Activated gamma-delta T cell treated with Interleukin-2 at 50 U/mL for 16 hours (primary cell): ENCODE data around the gene MAN1A1.

Experiments
- DNase-seq: peaks from one replicate; pipeline ENCODE4 v3.0.0-alpha.2; 2020

The MAN1A1 gene

DNA sequence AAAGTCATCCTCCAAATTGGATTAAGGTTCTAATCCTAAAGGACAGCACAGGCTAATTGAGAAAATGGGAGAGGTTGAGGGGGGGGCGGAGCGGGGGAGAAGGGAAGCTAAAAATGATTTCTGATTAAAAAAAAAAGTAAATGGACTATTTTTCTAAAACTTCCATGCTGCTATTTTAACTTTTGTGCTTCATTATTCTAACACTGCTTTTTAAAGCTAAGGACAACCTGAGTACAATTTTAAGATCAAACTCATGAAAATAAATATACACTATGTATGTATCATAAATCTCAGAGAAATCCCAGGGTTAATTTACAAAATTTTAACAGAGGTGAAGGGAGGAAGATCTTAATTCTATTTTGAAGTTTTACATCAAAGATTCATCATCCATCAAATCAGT, 4.4 kb downstream of the MAN1A1 start:
- no peak for DNase-seq

DNA sequence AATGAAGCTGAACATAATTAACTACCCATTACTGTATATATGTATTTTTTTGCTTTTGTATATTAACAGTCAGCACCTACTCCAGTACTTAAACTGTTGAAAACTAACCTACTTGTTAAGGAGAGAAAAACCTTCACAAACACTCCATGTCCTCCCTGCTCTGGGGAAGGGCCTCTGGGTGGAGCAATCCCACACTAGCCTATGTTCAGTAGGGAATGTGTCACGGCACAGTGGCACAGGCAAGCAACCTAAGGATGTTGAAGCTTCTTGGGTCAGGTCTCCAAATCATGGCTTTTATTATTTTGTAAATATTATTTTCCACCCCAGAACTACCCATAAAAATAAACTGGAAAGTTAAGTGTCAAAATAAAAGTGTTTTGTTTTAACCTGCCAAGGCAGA, 5.3 kb downstream of the MAN1A1 start:
- no peak for DNase-seq

DNA sequence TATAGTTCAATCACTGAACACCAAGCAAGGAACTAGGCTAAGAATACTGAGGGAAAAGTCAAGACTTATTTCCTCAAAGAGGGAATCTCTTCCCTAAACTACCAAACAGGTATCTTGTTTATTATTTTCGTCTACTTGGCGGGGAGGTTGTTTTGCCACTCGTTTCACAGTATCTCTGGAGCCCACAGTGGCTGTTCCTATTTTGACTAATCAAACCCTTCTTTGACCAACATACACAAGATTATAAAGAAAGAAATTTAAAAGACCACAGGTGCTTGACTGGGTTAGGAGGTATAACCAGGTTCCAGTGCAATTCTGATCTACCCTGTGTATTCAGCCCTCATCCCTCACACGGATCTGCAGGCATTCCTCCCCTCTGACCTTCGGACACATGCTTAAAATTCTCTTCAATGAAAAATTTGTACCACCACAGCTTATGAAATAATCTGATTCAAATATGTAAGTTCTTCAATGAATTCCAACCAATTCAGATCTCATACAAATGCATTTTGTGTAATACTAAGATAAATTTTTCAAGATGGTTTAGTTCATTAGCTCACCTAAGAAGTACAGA, 5.9 kb downstream of the MAN1A1 start:
- DNase-seq: no peak

DNA sequence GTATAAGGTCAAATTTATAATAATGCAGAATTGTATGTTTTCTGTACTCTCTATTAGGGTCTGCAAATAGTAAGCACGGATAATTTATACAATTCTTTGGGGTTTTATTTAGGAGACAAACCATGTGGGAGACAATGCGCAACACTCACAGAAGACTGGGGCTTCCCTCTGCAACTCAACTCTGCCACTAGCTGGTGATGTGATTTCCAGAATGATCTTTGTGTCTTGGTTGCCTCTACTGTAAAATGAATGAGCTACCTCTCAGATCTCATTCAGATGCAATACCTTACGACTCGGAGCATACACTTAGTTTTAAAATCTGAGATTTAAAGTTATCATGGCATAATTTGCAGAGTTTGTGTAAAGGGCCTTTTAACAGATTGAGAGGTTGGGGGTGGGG, 6.4 kb downstream of the MAN1A1 start:
- no peak for DNase-seq

DNA sequence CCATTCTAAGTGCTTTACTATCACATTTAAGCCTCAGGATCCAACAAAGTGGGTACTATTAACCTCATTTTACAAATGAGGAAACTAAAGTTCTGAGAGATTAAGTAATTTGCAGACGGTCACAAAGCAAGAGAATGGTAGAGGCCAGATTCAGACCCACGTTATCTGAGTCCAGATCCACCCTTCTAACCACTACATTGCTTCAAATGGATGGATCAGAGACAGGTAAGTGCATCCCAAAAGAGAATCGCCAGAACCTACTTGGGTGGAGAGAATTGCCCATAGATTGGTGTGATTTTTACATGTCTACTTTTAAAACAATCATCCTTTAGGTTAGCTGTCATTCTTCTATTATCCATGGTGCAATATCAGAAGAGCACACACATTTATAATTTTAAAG, 7.1 kb downstream of the MAN1A1 start:
- no peak for DNase-seq

DNA sequence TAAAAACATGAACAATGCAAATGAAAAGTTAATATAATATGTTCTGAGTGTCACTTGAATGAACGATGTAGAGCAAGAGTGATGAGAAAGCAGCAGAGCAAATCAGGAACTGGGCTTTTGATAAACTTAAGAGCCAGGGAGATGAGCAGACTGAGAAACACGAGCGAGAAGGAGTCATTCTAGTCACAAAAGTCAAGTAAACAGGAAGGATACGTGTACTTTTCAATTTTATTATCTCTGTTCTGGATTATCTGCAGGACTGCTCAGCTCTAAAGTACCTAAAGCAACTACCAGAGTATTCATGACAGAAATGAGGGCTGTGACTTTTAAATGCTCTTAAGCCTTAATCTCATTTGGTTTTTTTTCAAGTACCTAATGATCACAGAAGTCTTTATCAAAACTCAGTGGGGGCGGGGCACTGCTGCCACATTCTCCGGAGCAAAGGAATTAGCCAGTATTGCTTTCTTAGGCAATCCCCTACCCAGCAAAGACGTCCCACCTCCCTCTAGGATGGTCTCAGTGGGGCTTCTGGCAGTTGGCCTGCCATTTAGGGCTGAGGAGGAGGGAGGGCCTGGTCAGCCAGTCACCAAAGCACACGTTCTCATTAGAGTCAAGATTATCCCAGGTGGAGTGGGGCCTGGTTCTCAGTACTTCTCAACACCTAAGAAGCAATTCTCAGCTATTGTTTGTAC, 8.6 kb downstream of the MAN1A1 start:
- DNase-seq: no peak

DNA sequence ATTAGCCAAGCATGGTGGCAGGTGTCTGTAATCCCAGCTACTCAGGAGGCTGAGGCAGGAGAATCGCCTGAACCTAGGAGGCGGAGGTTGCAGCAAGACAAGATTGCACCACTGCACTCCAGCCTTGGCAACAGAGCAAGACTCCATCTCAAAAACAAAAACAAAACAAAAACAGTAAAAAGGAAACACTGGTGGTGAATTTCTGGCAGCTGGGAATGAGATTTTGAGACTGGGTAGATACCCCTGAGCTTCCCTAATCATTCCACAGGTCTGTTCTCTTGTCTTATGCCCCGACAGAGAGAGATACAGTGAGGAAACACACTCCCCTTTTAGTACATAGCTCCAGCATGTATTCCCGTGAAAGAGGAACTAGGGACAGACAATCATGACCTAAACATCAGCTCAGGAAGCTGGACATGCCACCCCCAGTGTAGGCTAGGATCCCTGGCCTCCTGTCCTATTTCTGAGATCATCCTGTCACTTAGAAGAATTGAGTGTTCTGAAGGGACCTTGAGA, 9.6 kb downstream of the MAN1A1 start:
- DNase-seq: no peak

DNA sequence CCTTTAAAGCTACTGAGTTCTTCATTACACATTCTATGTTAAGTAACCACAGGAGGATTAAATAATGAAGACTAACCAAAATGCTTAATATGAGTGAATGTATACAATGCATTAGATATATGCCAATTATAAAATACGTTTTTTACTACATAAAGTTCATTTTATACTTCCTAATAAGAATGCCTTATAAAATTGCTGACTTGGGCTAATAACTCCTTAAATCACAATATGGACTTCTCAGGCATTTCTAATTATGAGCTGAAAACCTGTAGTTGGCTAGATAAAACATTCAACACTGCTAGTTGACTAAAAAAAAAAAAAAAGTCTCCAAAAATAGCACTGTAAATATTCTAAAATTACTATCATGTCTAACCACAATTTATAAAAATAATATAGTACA, 11.8 kb downstream of the MAN1A1 start:
- no peak for DNase-seq

DNA sequence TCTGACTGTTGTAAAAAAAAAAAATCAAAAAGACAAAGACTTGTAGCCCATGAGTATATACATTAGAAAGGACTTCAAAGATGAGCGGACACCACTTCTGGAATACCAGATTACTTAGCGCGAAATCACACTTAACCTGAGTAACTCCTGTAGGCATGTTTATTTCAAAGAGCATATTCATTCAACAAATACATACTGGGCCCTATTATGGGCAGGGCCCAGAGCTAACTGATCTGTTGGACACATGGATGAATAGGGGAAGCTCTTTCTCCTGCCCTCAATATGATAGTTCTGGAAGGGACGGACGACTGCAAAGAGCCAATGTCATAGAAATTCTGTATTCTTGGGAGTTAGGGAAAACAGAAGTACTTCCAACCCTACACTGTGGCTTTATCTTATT, 12.3 kb downstream of the MAN1A1 start:
- no peak for DNase-seq

DNA sequence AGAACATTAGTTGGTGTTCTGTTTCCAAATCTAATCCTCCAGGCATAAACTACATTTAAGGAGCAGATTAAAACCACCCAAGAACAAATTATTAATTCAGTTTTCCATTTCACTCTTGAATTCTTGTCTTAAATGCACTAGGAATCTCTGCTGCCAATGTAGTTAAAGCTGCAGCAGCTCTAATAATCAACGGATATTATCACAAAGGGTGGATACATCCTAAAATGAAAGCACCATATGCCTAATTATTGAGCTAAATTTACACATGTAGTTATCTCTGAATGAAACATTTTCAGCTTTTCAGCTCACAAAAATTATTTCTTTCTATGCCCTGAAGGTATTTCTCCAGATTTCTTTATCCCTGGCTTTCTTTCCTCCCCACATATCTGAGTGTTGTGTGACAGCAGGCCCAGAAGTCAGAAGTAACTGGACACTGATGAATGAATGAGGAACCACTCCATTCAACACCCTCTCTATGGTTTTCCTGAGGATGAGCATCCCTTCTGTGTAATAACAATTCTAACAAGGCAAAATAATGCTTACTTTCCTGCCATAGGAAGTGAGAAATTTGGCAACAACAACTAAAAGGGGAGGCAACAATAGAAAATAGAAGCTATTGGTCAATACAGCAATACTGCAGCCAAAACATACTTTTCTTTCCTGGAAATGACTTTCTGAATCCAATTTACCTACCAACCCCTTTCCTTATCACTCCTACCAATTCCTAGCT, 14.9 kb downstream of the MAN1A1 start:
- no peak for DNase-seq

DNA sequence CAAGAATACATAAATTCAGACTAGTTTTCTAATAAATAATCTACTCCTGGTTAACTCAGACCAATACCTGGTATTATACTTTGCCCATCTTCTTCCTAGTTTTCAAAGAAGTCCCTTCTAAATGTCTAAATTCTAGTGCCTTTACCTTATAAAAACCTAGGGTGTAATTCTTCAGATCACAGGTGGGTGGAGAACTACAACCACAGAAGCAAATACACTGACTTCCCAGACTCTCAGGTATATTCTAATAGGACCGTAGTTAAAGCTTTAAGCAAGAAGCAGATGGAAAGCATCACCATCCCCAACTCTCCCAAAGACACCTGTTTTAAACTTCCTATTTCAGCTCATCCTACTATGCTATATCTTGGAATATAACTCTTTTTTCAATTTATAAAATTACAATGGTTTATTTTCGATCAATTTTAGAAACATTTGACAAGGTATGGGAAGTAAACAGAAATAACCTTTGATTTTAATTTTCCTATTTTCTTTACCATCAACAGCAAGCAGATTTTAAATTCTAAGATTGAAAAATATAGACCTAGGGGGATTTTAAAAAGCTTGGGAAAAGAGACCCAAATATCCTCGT, 15.8 kb downstream of the MAN1A1 start:
- DNase-seq: no peak

DNA sequence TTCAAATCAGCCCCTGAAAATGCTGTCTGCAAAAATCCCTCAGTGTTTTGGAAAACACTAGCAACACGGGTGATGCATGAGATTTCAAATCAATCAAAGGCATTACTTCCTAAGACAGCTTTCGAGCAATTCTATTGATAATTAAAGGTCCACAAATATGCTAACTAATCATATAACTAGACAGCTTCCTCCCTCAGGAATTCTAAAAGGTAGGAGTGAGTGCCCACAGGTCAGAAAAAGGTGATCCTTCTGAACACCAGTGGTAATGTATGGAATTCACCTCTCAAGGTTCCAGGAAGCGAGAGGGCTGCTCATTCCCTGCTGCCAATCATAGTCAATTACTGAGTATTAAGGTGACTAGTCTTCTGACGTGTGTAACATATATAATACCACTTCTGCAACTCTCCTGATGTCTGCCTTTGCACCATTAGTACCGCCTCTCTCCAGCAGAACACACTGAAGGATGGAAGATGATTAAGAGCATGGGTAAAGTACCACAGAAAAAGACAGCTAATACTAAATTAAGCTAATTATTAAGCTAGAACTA, 16.4 kb downstream of the MAN1A1 start:
- DNase-seq: no peak

DNA sequence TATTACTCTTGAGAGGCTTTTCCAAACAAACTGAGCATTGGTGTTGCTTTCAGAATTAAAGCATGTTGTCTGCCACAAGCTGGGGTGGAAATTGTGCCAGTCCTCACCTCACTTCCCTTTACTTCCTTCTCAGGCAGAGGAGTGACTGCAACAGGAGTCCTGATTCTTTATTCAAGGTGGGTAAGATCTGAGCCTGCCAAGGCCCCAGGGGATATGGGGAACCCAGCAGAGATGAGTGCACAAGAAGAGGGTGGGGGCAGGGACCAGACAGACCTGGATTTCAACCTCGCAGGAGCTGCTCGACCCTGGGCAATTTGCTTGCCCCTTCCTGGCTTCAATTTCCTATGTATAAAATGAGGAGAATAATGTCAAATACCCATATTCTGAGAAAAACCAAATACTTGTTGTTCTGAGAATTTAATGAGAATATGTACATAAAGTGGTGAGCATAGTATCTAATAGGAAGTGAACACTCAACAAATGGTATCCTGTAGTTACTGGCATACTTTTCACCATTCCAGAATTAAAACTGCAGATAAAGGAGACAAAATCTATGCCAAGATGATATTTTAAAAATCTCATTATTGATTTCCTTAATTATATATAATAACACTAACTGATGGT, 17.8 kb downstream of the MAN1A1 start:
- DNase-seq: no peak

DNA sequence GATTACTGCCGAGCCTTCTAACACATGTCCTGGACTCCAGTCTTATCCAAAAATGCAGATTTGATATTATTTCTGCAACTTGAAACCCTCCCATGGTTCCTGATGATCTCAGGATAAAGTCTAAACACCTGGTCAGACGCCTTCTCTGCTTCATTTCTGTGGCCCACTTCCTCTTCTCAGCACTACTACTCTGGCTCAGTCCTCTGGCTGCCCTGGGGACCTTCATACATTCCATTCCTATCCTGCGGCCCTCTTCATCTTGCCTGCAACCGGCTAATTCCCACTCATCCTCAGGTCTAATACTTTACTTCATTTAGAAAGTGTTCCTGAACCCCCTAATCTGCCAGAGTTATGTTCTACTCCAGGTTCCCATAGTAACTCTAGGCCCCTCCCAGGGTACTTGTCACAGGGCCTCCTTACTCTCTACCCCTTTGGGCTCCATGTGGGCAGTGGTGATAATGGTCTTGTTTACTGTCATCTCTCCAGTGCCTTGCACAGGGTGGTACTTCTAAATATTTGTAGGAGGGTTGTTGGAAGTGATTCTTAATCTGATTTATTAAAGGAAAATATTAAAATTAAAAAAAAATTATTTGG, 18.9 kb downstream of the MAN1A1 start:
- no peak for DNase-seq

DNA sequence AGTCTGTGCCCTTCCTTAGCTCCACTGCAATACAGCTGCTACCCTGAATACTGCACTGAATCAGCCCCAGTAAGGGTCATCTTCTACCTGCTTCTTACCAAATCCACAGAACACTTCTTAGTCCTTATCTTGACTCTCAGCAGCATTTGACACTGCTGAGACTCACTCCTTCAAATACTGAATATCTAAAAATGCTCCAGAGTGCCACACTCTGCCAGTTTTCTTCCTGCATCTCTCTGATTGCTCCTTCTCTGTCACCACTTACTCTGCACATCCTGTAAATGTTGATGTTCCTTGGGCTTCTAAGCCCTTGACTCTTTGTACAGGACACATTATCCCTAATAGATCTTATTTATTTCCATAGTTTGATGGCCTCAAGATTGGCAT, 19.8 kb downstream of the MAN1A1 start:
- no peak for DNase-seq

DNA sequence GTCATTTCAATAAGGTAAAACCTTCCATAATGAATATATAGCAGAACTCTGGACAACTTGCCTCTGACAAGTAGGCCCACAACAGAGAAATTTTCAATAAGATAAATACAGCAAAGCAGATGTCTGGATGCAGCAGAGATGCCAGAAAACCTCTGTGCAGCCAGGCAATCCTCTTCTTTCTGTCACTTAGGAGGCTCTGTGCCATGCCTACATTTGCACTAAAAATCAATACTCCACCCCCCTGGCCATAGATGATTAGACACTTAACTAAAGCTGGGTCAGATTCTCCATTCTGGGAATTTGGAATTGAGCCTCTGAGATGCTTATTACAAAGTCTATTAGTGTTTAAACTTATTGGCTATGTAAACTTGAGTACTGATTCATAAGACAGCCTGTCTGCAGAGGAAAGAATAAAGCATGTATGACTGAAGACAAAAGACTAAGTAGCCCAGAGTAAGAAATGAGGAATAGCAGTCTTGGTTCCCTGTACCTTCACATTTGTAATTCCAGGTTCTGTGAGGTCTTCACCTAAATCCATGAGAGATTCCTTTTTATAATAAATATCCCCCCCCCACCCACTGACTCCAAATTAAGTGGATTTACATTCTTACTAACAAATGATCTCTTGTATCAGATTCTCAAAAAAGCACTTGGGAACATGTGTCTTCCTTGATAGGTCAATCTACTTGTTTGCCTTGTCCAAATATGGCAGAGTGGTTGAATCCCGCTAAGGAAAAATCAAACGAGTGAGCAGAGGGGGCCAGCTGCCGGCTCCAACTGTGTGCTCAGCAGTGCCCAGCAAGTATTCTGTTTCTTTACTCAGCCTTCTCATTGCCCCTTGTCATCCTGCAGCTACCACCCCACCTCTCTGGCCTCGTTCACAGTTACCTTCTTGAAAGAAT, 20.4 kb downstream of the MAN1A1 start:
- no peak for DNase-seq

DNA sequence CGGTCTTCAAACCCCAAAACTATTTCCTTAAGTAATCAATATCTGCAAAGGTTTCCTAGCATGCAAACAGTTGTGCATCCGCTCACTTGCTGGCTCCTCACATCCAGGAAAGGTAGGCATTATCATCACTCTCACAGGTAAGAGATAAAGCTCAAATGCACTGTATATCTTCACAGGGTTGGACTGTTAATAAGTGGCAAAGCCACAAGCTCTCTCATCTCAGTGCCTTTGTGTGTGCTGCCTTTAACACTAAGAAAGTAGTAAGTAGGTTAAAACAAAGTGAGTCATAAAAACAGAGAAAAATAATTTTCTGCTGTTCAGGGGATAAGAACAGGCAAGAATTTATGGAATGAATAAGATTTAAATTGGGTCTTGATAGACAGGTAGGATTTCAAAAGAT, 21.3 kb downstream of the MAN1A1 start:
- DNase-seq: no peak

DNA sequence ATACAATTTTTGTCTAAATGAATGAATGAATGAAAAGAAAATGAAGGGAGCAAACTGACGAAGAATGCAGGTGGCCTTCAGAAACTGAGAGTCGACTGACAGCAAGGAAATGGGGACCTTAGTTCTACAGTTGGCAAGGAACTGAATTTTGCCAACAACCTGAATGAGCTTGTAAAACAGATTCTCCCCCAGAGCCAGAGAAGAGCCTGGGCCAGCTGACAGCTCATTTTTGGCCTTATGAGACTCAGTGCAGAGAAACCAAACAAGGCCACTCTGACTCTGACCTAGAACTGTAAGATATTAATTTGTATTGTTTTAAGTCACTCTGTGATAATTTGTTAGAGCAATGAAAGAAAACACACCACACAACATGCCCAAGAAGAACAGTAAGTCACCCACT, 21.8 kb downstream of the MAN1A1 start:
- no peak for DNase-seq

DNA sequence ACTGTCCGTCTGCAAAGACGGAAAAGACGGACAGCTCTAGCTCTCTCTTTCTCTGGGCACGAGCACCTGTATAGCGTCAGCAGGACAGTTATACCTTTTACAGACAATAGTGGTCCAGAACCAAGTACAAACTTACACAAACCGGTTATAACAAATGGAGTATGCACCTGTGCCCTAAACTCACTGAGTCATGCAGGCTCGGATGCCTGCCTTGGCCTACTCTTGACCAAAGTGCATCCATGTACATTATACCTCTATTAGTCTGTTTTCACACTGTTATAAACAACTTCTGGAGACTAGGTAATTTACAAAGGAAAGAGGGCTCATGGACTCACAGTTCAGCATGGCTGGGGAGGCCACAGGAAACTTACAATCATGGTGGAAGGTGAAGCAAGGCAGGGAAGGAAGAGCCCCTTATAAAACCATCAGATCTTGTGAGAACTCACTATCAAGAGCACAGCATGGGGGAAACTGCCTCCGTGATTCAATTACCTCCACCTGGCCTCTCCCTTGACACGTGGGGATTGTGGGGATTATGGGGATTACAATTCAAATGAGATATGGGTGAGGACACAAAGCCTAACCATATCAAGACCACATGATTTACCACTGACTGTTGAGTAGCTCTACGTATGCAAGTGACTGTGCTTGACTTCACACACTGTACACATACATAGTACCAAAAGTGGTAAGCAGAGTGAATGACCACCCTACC, 23.1 kb downstream of the MAN1A1 start:
- DNase-seq: no peak

DNA sequence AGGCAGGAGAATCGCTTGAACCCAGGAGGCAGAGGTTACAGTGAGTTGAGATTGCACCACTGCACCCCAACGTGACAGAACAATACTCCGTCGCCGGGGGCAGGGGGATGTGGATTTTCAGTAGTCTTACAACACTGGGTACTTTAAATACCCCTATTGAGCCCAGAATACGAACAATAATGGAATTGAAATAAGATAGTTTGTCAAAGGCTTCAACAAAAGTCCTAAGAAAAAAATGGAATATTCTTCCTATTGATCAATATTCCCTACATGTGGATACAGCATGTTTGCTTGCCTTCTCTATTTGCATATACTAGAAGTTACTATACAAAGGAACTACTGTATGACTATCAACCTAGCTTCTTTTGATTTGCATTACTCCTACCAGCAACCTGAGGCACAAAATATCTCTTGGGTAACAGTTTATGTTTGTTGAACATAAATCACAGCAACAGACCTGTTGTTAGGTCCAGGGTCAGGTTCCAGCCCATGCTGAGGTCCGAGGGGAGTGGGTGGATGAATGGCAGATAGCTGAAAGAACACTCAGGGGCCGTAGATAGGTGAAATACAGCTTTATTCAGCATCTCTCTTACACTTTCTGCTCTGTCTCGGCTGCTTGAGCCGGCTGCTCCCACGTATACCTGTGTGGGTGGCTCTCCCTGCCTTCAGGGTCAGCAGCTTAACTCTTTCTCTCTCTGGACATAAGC, 23.8 kb downstream of the MAN1A1 start:
- no peak for DNase-seq
